SJSA1 (cell line): ENCODE results near the gene CNTNAP2. TPM values are rescaled to one million over a fixed set of nuclear protein-coding genes. Genes with fewer than 3 reads are reported as not detected.

ENCODE experiments used
- DNase-seq, 2 experiments: peaks; one replicate each; pipeline ENCODE4 v3.0.0-alpha.2; 2015 to 2020; ENCODE audit warnings: low spot score in 2 of 2, low read depth in 1 of 2
- H3K27ac ChIP-seq: fragments of 250-450 bp; sonication (Bioruptor Pico); 2 replicates; pipeline ENCODE4 v1.5.1; 2020; ENCODE audit warnings: mild to moderate bottlenecking, moderate library complexity
- H3K27me3 ChIP-seq: fragments of 250-450 bp; sonication (Bioruptor Pico); replicated peaks from 2 replicates; pipeline ENCODE4 v1.5.1; 2020; ENCODE audit warnings: mild to moderate bottlenecking, moderate library complexity
- H3K36me3 ChIP-seq: fragments of 250-450 bp; sonication (Bioruptor Pico); 2 replicates; pipeline ENCODE4 v1.5.1; 2020; ENCODE audit warnings: mild to moderate bottlenecking
- H3K4me1 ChIP-seq: fragments of 250-450 bp; sonication (Bioruptor Pico); replicated peaks from 2 replicates; pipeline ENCODE4 v1.6.1; 2021; ENCODE audit warnings: mild to moderate bottlenecking
- H3K4me3 ChIP-seq: fragments of 250-450 bp; sonication (Bioruptor Pico); 2 replicates; pipeline ENCODE4 v1.5.1; 2020; ENCODE audit warnings: mild to moderate bottlenecking
- H3K9me3 ChIP-seq: fragments of 250-450 bp; sonication (Bioruptor Pico); replicated peaks from 2 replicates; pipeline ENCODE4 v1.5.1; 2020; ENCODE audit warnings: mild to moderate bottlenecking
- total RNA-seq: library from RNA; depleted of rRNA; stranded (reverse); fragments of >200 nt; shearing (Covaris generic); gene quantifications from 2 replicates; pipeline ENCODE4 v1.2.3, GENCODE V29; 2014

Gene CNTNAP2
- total RNA-seq, 1 experiment from 2014 or later = 0.29 TPM

GRCh38 chr7:146665023-146665422, 548.4 kb downstream of the CNTNAP2 start:
- Histone ChIP-seq H3K36me3 (no peaks in the 10 kb centered on the region), H3K9me3 (no peaks in the 10 kb centered on the region), H3K27me3 (no peaks in the 10 kb centered on the region), H3K27ac (no peak overlapping the region), H3K4me3 (no peak overlapping the region), H3K4me1 (no peaks in the 10 kb centered on the region)
- DNase-seq = no peak

GRCh38 chr7:146670532-146670931, 553.9 kb downstream of the CNTNAP2 start:
- H3K4me1 ChIP-seq = no peaks in the 10 kb centered on the region
- H3K27me3 ChIP-seq = no peaks in the 10 kb centered on the region
- H3K9me3 ChIP-seq = peaks cover under 1% of the 10 kb centered on the region; the same call in 1 of the 2 replicates
- H3K36me3 ChIP-seq = no peaks in the 10 kb centered on the region
- H3K27ac ChIP-seq = no peak overlapping the region
- H3K4me3 ChIP-seq = no peak overlapping the region
- DNase-seq = no peak

GRCh38 chr7:146681487-146681886, 564.9 kb downstream of the CNTNAP2 start:
- no peaks in the 10 kb centered on the region; the same call in 1 of the 2 replicates for H3K9me3 ChIP-seq
- no peak overlapping the region for H3K4me3 ChIP-seq
- H3K27me3 ChIP-seq = no peaks in the 10 kb centered on the region
- H3K36me3 ChIP-seq = no peaks in the 10 kb centered on the region
- no peaks in the 10 kb centered on the region for H3K4me1 ChIP-seq
- DNase-seq = no peak
- no peak overlapping the region for H3K27ac ChIP-seq

GRCh38 chr7:146683439-146683838, 566.8 kb downstream of the CNTNAP2 start:
- H3K27ac ChIP-seq = no peak overlapping the region
- H3K36me3 ChIP-seq = no peaks in the 10 kb centered on the region
- H3K4me1 ChIP-seq = no peaks in the 10 kb centered on the region
- no peak overlapping the region for H3K4me3 ChIP-seq
- H3K9me3 ChIP-seq = peaks cover under 1% of the 10 kb centered on the region; the same call in 1 of the 2 replicates
- no peaks in the 10 kb centered on the region for H3K27me3 ChIP-seq
- DNase-seq = no peak

- no peak overlapping the region for H3K27ac ChIP-seq
- no peaks in the 10 kb centered on the region for H3K27me3 ChIP-seq
- no peak overlapping the region for H3K4me3 ChIP-seq
- 0 out of 2 replicates have a peak, but pooled peaks cover 3% of the 10 kb centered on the region for H3K9me3 ChIP-seq
- DNase-seq = no peak
- H3K4me1 ChIP-seq = no peaks in the 10 kb centered on the region
- no peaks in the 10 kb centered on the region for H3K36me3 ChIP-seq
These were observed 574.4 kb downstream of the CNTNAP2 start for GRCh38 chr7:146690987-146691386.

- DNase-seq = no peak
These were observed 582.5 kb downstream of the CNTNAP2 start for GRCh38 chr7:146698995-146699610.

GRCh38 chr7:146700015-146700560, 583.5 kb downstream of the CNTNAP2 start:
- H3K27ac ChIP-seq = no peak overlapping the region

More at GRCh38 chr7:146698995-146699610, 582.5 kb downstream of the CNTNAP2 start:
- Histone ChIP-seq H3K9me3 (no peaks in the 10 kb centered on the region; the same call in 1 of the 2 replicates), H3K27ac (no peak overlapping the region), H3K27me3 (no peaks in the 10 kb centered on the region), H3K4me3 (no peak overlapping the region), H3K4me1 (no peaks in the 10 kb centered on the region), H3K36me3 (no peaks in the 10 kb centered on the region)

GRCh38 chr7:146701166-146701565, 584.6 kb downstream of the CNTNAP2 start:
- Histone ChIP-seq H3K4me1 (no peaks in the 10 kb centered on the region), H3K4me3 (no peak overlapping the region), H3K27me3 (no peaks in the 10 kb centered on the region), H3K36me3 (no peaks in the 10 kb centered on the region), H3K9me3 (peaks cover 4% of the 10 kb centered on the region; the same call in 1 of the 2 replicates), H3K27ac (no peak overlapping the region)
- DNase-seq = no peak

More at GRCh38 chr7:146700015-146700560, 583.5 kb downstream of the CNTNAP2 start:
- no peaks in the 10 kb centered on the region for H3K4me1 ChIP-seq
- no peak overlapping the region for H3K4me3 ChIP-seq
- H3K9me3 ChIP-seq = peaks cover 4% of the 10 kb centered on the region; the same call in 1 of the 2 replicates
- no peak for DNase-seq
- no peaks in the 10 kb centered on the region for H3K27me3 ChIP-seq
- no peaks in the 10 kb centered on the region for H3K36me3 ChIP-seq

GRCh38 chr7:146702898-146703297, 586.3 kb downstream of the CNTNAP2 start:
- Histone ChIP-seq H3K9me3 (peaks cover 4% of the 10 kb centered on the region; the same call in 1 of the 2 replicates), H3K27ac (no peak overlapping the region), H3K4me3 (no peak overlapping the region), H3K36me3 (no peaks in the 10 kb centered on the region), H3K4me1 (no peaks in the 10 kb centered on the region), H3K27me3 (no peaks in the 10 kb centered on the region)
- DNase-seq = no peak

- Histone ChIP-seq H3K27me3 (no peaks in the 10 kb centered on the region), H3K9me3 (peaks cover 3% of the 10 kb centered on the region; the same call in 1 of the 2 replicates), H3K27ac (no peak overlapping the region), H3K4me1 (no peaks in the 10 kb centered on the region), H3K36me3 (no peaks in the 10 kb centered on the region), H3K4me3 (no peak overlapping the region)
- no peak for DNase-seq
These were observed 592.9 kb downstream of the CNTNAP2 start for GRCh38 chr7:146709451-146710027.

- no peaks in the 10 kb centered on the region for H3K4me1 ChIP-seq
- H3K9me3 ChIP-seq = 0 out of 2 replicates have a peak, but pooled peaks cover 3% of the 10 kb centered on the region
- no peak for DNase-seq
- H3K27me3 ChIP-seq = no peaks in the 10 kb centered on the region
- H3K27ac ChIP-seq = no peak overlapping the region
- no peaks in the 10 kb centered on the region for H3K36me3 ChIP-seq
- no peak overlapping the region for H3K4me3 ChIP-seq
These were observed 596.6 kb downstream of the CNTNAP2 start for GRCh38 chr7:146713205-146713604.

- Histone ChIP-seq H3K4me3 (no peak overlapping the region), H3K9me3 (0 out of 2 replicates have a peak, but pooled peaks cover 3% of the 10 kb centered on the region), H3K27ac (no peak overlapping the region), H3K36me3 (no peaks in the 10 kb centered on the region), H3K4me1 (no peaks in the 10 kb centered on the region), H3K27me3 (no peaks in the 10 kb centered on the region)
- no peak for DNase-seq
These were observed 597.3 kb downstream of the CNTNAP2 start for GRCh38 chr7:146713934-146714333.

- no peak overlapping the region for H3K4me3 ChIP-seq
These were observed 603.6 kb downstream of the CNTNAP2 start for GRCh38 chr7:146720195-146720594.

GRCh38 chr7:146722986-146723385, 606.4 kb downstream of the CNTNAP2 start:
- no peaks in the 10 kb centered on the region for H3K27me3 ChIP-seq
- no peaks in the 10 kb centered on the region for H3K36me3 ChIP-seq
- H3K9me3 ChIP-seq = no peaks in the 10 kb centered on the region; the same call in 1 of the 2 replicates
- no peak overlapping the region for H3K4me3 ChIP-seq
- H3K4me1 ChIP-seq = no peaks in the 10 kb centered on the region
- H3K27ac ChIP-seq = no peak overlapping the region
- no peak for DNase-seq

More at GRCh38 chr7:146720195-146720594, 603.6 kb downstream of the CNTNAP2 start:
- no peaks in the 10 kb centered on the region for H3K27me3 ChIP-seq
- no peaks in the 10 kb centered on the region for H3K4me1 ChIP-seq
- H3K27ac ChIP-seq = no peak overlapping the region
- no peak for DNase-seq
- H3K9me3 ChIP-seq = no peaks in the 10 kb centered on the region; the same call in 1 of the 2 replicates
- no peaks in the 10 kb centered on the region for H3K36me3 ChIP-seq
